SH-SY5Y (cell line): Measurements from ENCODE around the gene SNX11.

ENCODE experiments used
- GATA2 ChIP-seq: IDR thresholded peaks from 2 replicates; pipeline ENCODE4 v1.6.1; 2011; ENCODE audit warnings: mild to moderate bottlenecking, low read depth, low read length
- GATA3 ChIP-seq: IDR thresholded peaks from 2 replicates; pipeline ENCODE4 v1.6.1; 2011; ENCODE audit warnings: low read depth, mild to moderate bottlenecking, low read length, moderate library complexity

DNA sequence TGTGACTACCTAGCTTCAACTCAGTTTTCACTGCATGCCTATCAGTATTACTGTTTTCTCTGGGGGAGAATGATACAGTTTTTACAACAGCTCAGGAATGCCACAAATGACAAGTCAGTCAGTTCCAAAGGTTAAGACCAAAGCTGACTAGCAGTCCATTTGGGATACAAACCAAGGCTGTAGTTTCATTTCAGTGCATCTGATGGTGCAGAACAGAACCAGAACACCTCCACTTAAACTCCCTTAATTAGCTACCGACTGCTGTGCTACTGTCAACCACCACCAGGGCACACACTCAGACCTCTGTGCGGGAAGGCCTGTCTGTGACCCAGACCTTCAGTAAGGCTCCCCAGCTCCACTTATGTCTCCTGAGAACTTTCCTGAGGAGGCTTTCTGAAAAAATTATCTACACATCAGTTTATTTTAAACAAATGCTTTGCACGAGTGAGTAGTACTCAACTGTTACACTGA is 39.0 kb upstream of the SNX11 start:
- TF ChIP-seq GATA3: no peak
- TF ChIP-seq GATA2: no peak
